ENCODE measurements around the gene IFT80. TPM values are rescaled to one million over a fixed set of nuclear protein-coding genes. Genes with fewer than 3 reads are reported as not detected.
A peak's percentile ranks its signal among the peaks of the same experiment; 100 is the strongest.

Gene IFT80
- total and polyA plus RNA-seq, 9 of the 15 experiments (the other 6 are each of a cell fraction or from before 2014, with no cell fraction given), result 6.7 to 21.1 (median 16.4) TPM

- H3K9ac ChIP-seq (ENCODE audit: insufficient read depth in 1 of 2, low read depth in 2 of 2, low read length in 2 of 2), result no peak overlapping the region
- no peak overlapping the region for H3K27ac ChIP-seq (ENCODE audit: extremely low read depth, low read depth, low read length)
- no peaks in the 10 kb centered on the region for H3K27me3 ChIP-seq (ENCODE audit: control insufficient read depth in 2 of 2, insufficient read depth in 2 of 2, low read length in 2 of 2)
- CTCF ChIA-PET (ENCODE audit: low intra/inter-chr PET ratio), result no interaction called here
- in situ Hi-C loops (cut with MboI) (no loop called here), intact Hi-C loops (cut with micrococcal nuclease) (no loop called here)
- POLR2A ChIA-PET, result interaction anchor here (1.5 kb wide), 1 partner anchor 8 kb away, joined by 5 read pairs; no protein-coding TSS in a partner anchor
- no TSS peak for BruUV-seq (replicated peaks)
- H3K9me1 ChIP-seq (ENCODE audit: control insufficient read depth, insufficient read depth, low read length), result no peaks in the 10 kb centered on the region
- H3K36me3 ChIP-seq (ENCODE audit: control insufficient read depth, insufficient read depth, low read length), result no peaks in the 10 kb centered on the region; the same call in 2 of the 3 replicates
- no peaks in the 10 kb centered on the region; a peak in 1 of 5 replicates for H3K4me1 ChIP-seq (replicated peaks in 1 of 2; ENCODE audit: control insufficient read depth in 2 of 2, insufficient read depth in 2 of 2, low read length in 2 of 2)
- no peaks in the 10 kb centered on the region for H3K79me2 ChIP-seq (ENCODE audit: control insufficient read depth, insufficient read depth, low read length)
- H3K9me3 ChIP-seq (replicated peaks; ENCODE audit: control insufficient read depth, insufficient read depth, low read depth, low read length), result no peaks in the 10 kb centered on the region
- ATAC-seq (no peak), DNase-seq (ENCODE audit: extremely low read depth in 1 of 4, low spot score in 3 of 4) (no peak), FAIRE-seq (peak; percentile 11)
- no peak for TF ChIP-seq E2F8 (IDR thresholded peaks at IDR 0.05; ENCODE audit: low read depth, partially characterized antibody)
- no peak for TF ChIP-seq FOXJ3 (CRISPR knock-in tag; IDR thresholded peaks at IDR 0.05)
- no peak for TF ChIP-seq MEF2D (tag; conservative IDR thresholded peaks at IDR 0.05; ENCODE audit: low read depth)
- peak; percentile 39 for TF ChIP-seq ZNF316 (IDR thresholded peaks at IDR 0.05)
- peak; percentile 32; the same call in 1 of the 2 replicates for TF ChIP-seq C11orf30 (IDR thresholded peaks at IDR 0.05; ENCODE audit: low read depth)
- TF ChIP-seq GMEB1 (CRISPR knock-in tag; IDR thresholded peaks at IDR 0.05), result no peak
- TF ChIP-seq ATF7 (IDR thresholded peaks at IDR 0.05), result no peak
- 0 out of 2 replicates have a peak, but pooled peaks have one; percentile 6 for TF ChIP-seq MAFG (tag; conservative IDR thresholded peaks at IDR 0.05)
- H3K4me2 ChIP-seq (ENCODE audit: insufficient read depth, low read length), result no peak overlapping the region
- H2AFZ ChIP-seq (ENCODE audit: low read depth, low read length), result no peak overlapping the region
- 86% methylated on average over 4 of the region's 5 CpGs for WGBS (ENCODE audit: insufficient coverage, low coverage, missing lambda C conversion rate)
- no peaks in the 10 kb centered on the region for H4K20me1 ChIP-seq (replicated peaks; ENCODE audit: control insufficient read depth, insufficient read depth, low read length)
- H3K4me3 ChIP-seq, result no peak overlapping the region
Measured at GRCh38 chr3:160384639-160385318, 14.2 kb downstream of the IFT80 start.

All from K562 (cell line).